Measurements from ENCODE around the gene SUSD1. TPM values are rescaled to one million over a fixed set of nuclear protein-coding genes. Genes with fewer than 3 reads are reported as not detected.
"Not testable (repeated sequence)": the region's sequence is repeated elsewhere in the genome, so short reads cannot be mapped to it uniquely, and the experiment has no call there.

The SUSD1 gene
- total and polyA plus RNA-seq, 2 experiments from 2014 or later: 4.2 to 8.4 TPM

GRCh38 chr9:112142420-112142819, 32.7 kb downstream of the SUSD1 start:
- no peak for TF ChIP-seq EZH2phosphoT487 (IDR thresholded peaks at IDR 0.05; ENCODE audit: insufficient read depth, low read depth)
- no peak for TF ChIP-seq EZH2 (IDR thresholded peaks at IDR 0.05; ENCODE audit: insufficient read depth, poor library complexity, severe bottlenecking)
- no peaks in the 10 kb centered on the region for H3K36me3 ChIP-seq (ENCODE audit: low read depth)
- no peak overlapping the region for H3K4me2 ChIP-seq (ENCODE audit: unreplicated experiment)
- no peak overlapping the region for H2AFZ ChIP-seq
- H4K20me1 ChIP-seq (ENCODE audit: insufficient read depth): no peaks in the 10 kb centered on the region
- H3K27me3 ChIP-seq (replicated peaks; ENCODE audit: insufficient read depth): no peaks in the 10 kb centered on the region
- H3K4me3 ChIP-seq: no peak overlapping the region
- no peaks in the 10 kb centered on the region for H3F3A ChIP-seq (ENCODE audit: insufficient read depth)
- H3K9me3 ChIP-seq (ENCODE audit: low read depth): no peaks in the 10 kb centered on the region
- no peaks in the 10 kb centered on the region for H3K79me2 ChIP-seq (ENCODE audit: insufficient read depth)
- no peak overlapping the region for H3K9ac ChIP-seq
- 93 to 100% methylated on average over 3 of the region's 3 CpGs for WGBS, 2 experiments (ENCODE audit: low coverage in 1 of 2, low lambda C conversion rate in 2 of 2, missing lambda C conversion rate in 2 of 2)
- no peaks in the 10 kb centered on the region for H3K4me1 ChIP-seq (ENCODE audit: insufficient read depth)
- H3K9me2 ChIP-seq (ENCODE audit: insufficient read depth): no peaks in the 10 kb centered on the region
- no peak for DNase-seq
- in situ Hi-C loops (cut with MboI): no loop called here
- no peak overlapping the region for H3K27ac ChIP-seq

- Histone ChIP-seq H3K9me3 (ENCODE audit: low read depth) (no peaks in the 10 kb centered on the region), H3K4me1 (ENCODE audit: insufficient read depth) (no peaks in the 10 kb centered on the region), H3F3A (ENCODE audit: insufficient read depth) (no peaks in the 10 kb centered on the region), H3K4me3 (no peak overlapping the region), H2AFZ (no peak overlapping the region), H3K9ac (no peak overlapping the region), H3K27ac (no peak overlapping the region), H4K20me1 (ENCODE audit: insufficient read depth) (no peaks in the 10 kb centered on the region), H3K79me2 (ENCODE audit: insufficient read depth) (no peaks in the 10 kb centered on the region), H3K9me2 (ENCODE audit: insufficient read depth) (no peaks in the 10 kb centered on the region), H3K4me2 (ENCODE audit: unreplicated experiment) (no peak overlapping the region), H3K27me3 (replicated peaks; ENCODE audit: insufficient read depth) (no peaks in the 10 kb centered on the region), H3K36me3 (ENCODE audit: low read depth) (no peaks in the 10 kb centered on the region)
- TF ChIP-seq EZH2phosphoT487 (IDR thresholded peaks at IDR 0.05; ENCODE audit: insufficient read depth, low read depth) (no peak), EZH2 (IDR thresholded peaks at IDR 0.05; ENCODE audit: insufficient read depth, poor library complexity, severe bottlenecking) (no peak)
- 87 to 98% methylated on average over 2 of the region's 2 CpGs for whole genome bisulfite sequencing, 2 experiments (ENCODE audit: low coverage in 1 of 2, low lambda C conversion rate in 2 of 2, missing lambda C conversion rate in 2 of 2)
- in situ Hi-C loops (cut with MboI): no loop called here
- no peak for DNase-seq
Measured at GRCh38 chr9:112140936-112141335, 34.2 kb downstream of the SUSD1 start.

- Histone ChIP-seq H3K27me3 (replicated peaks; ENCODE audit: insufficient read depth) (no peaks in the 10 kb centered on the region), H3K9ac (no peak overlapping the region), H3K9me3 (ENCODE audit: low read depth) (no peaks in the 10 kb centered on the region), H3K9me2 (ENCODE audit: insufficient read depth) (no peaks in the 10 kb centered on the region), H4K20me1 (ENCODE audit: insufficient read depth) (no peaks in the 10 kb centered on the region), H3K36me3 (ENCODE audit: low read depth) (no peaks in the 10 kb centered on the region), H3K4me3 (no peak overlapping the region), H2AFZ (no peak overlapping the region), H3K27ac (no peak overlapping the region), H3K79me2 (ENCODE audit: insufficient read depth) (no peaks in the 10 kb centered on the region), H3K4me2 (ENCODE audit: unreplicated experiment) (no peak overlapping the region), H3K4me1 (ENCODE audit: insufficient read depth) (0 out of 2 replicates have a peak, but pooled peaks cover 7% of the 10 kb centered on the region), H3F3A (ENCODE audit: insufficient read depth) (no peaks in the 10 kb centered on the region)
- no peak for DNase-seq
- WGBS, 2 experiments (ENCODE audit: low coverage in 1 of 2, low lambda C conversion rate in 2 of 2, missing lambda C conversion rate in 2 of 2): 95 to 97% methylated on average over 3 of the region's 3 CpGs
- in situ Hi-C loops (cut with MboI): no loop called here
- TF ChIP-seq EZH2 (IDR thresholded peaks at IDR 0.05; ENCODE audit: insufficient read depth, poor library complexity, severe bottlenecking) (no peak), EZH2phosphoT487 (IDR thresholded peaks at IDR 0.05; ENCODE audit: insufficient read depth, low read depth) (no peak)
Measured at GRCh38 chr9:112137066-112137465, 38.0 kb downstream of the SUSD1 start.

GRCh38 chr9:112135706-112136105, 39.4 kb downstream of the SUSD1 start:
- Histone ChIP-seq H3K4me2 (ENCODE audit: unreplicated experiment) (no peak overlapping the region), H3K27ac (no peak overlapping the region), H3K4me1 (ENCODE audit: insufficient read depth) (0 out of 2 replicates have a peak, but pooled peaks cover 10% of the 10 kb centered on the region), H3K4me3 (no peak overlapping the region), H2AFZ (no peak overlapping the region), H3K9ac (no peak overlapping the region), H3F3A (ENCODE audit: insufficient read depth) (no peaks in the 10 kb centered on the region), H3K9me3 (ENCODE audit: low read depth) (no peaks in the 10 kb centered on the region), H3K36me3 (ENCODE audit: low read depth) (no peaks in the 10 kb centered on the region), H3K79me2 (ENCODE audit: insufficient read depth) (no peaks in the 10 kb centered on the region), H3K27me3 (replicated peaks; ENCODE audit: insufficient read depth) (no peaks in the 10 kb centered on the region), H4K20me1 (ENCODE audit: insufficient read depth) (no peaks in the 10 kb centered on the region), H3K9me2 (ENCODE audit: insufficient read depth) (no peaks in the 10 kb centered on the region)
- TF ChIP-seq EZH2 (IDR thresholded peaks at IDR 0.05; ENCODE audit: insufficient read depth, poor library complexity, severe bottlenecking): no peak
- TF ChIP-seq EZH2phosphoT487 (IDR thresholded peaks at IDR 0.05; ENCODE audit: insufficient read depth, low read depth): no peak
- DNase-seq: no peak
- 18 to 19% methylated on average over 4 of the region's 4 CpGs for WGBS, 2 experiments (ENCODE audit: low coverage in 1 of 2, low lambda C conversion rate in 2 of 2, missing lambda C conversion rate in 2 of 2)
- in situ Hi-C loops (cut with MboI): no loop called here

- DNase-seq, H3K27ac ChIP-seq: not testable (repeated sequence)
Measured at GRCh38 chr9:112133806-112134205, 41.3 kb downstream of the SUSD1 start.

More at GRCh38 chr9:112133806-112134205, 41.3 kb downstream of the SUSD1 start:
- H2AFZ ChIP-seq; H4K20me1 ChIP-seq (ENCODE audit: insufficient read depth); H3K9me2 ChIP-seq (ENCODE audit: insufficient read depth); in situ Hi-C loops (cut with MboI); H3K9me3 ChIP-seq (ENCODE audit: low read depth); H3K9ac ChIP-seq; H3K4me3 ChIP-seq; H3K4me2 ChIP-seq (ENCODE audit: unreplicated experiment); H3K27me3 ChIP-seq (replicated peaks; ENCODE audit: insufficient read depth); H3K79me2 ChIP-seq (ENCODE audit: insufficient read depth); H3F3A ChIP-seq (ENCODE audit: insufficient read depth); H3K36me3 ChIP-seq (ENCODE audit: low read depth): not testable (repeated sequence)
- 19 to 21% methylated on average over 1 of the region's 1 CpG for WGBS, 2 experiments (ENCODE audit: low coverage in 1 of 2, low lambda C conversion rate in 2 of 2, missing lambda C conversion rate in 2 of 2)
- H3K4me1 ChIP-seq (ENCODE audit: insufficient read depth): 0 out of 2 replicates have a peak, but pooled peaks cover 10% of the 10 kb centered on the region
